Right atrium auricular region (tissue), 2 donors: ENCODE data around the gene DPF3. TPM values are rescaled to one million over a fixed set of nuclear protein-coding genes. Genes with fewer than 3 reads are reported as not detected.

Source experiments
- DNase-seq: peaks from one replicate; pipeline ENCODE4 v3.0.0-alpha.2; 2019; ENCODE audit warnings: low spot score
- H3K27ac ChIP-seq, 2 donors: fragments of 200-600 bp; sonication (generic); 1 replicate in 1 of 2; 2 replicates in 1 of 2; pipeline ENCODE4 v1.5.1; 2016 to 2019
- H3K27me3 ChIP-seq, 2 donors: fragments of 200-600 bp; sonication (generic); one replicate each; pipeline versions ENCODE4 v1.5.1 to v1.6.0; 2017 to 2019
- H3K36me3 ChIP-seq: fragments of 200-600 bp; sonication (generic); one replicate; pipeline ENCODE4 v1.5.1; 2016
- H3K4me1 ChIP-seq, 2 donors: fragments of 200-600 bp; sonication (generic); one replicate each; pipeline versions ENCODE4 v1.5.1 to v1.6.0; 2017 to 2019
- H3K4me3 ChIP-seq, 2 donors: fragments of 200-600 bp; sonication (generic); 1 replicate in 1 of 2; 2 replicates in 1 of 2; pipeline ENCODE4 v1.5.1; 2017 to 2019; ENCODE audit warnings: mild to moderate bottlenecking in 1 of 2, moderate library complexity in 1 of 2
- H3K9me3 ChIP-seq, 2 donors: fragments of 200-600 bp; sonication (generic); one replicate each; pipeline ENCODE4 v1.5.1; 2019
- CTCF ChIP-seq, 2 donors: fragments of 200-600 bp; sonication (generic); IDR thresholded peaks; one replicate each; pipeline ENCODE4 v1.5.1; 2019; ENCODE audit warnings: antibody characterized with exemption in 2 of 2
- total RNA-seq, 2 donors: library from RNA; depleted of rRNA; stranded (reverse); fragments of >200 nt; gene quantifications; one replicate each; pipeline ENCODE4 v1.1.0, GENCODE V29; 2016

DPF3 gene
- total RNA-seq, 2 donors from 2014 or later = 14.7 to 26.6 TPM

GRCh38 chr14:72610096-72610830 lies 283.6 kb downstream of the DPF3 start:
- TF ChIP-seq CTCF (IDR thresholded peaks at IDR 0.05) = no peak
- no peaks in the 10 kb centered on the region for H3K27me3 ChIP-seq
- H3K4me1 ChIP-seq = peaks cover 0 to 20% of the 10 kb centered on the region in 2 donors
- H3K36me3 ChIP-seq = no peaks in the 10 kb centered on the region
- no peak overlapping the region for H3K4me3 ChIP-seq
- H3K9me3 ChIP-seq = no peaks in the 10 kb centered on the region
- H3K27ac ChIP-seq = no peak overlapping the region
- peak; percentile 46 for DNase-seq

GRCh38 chr14:72609205-72609916 lies 284.5 kb downstream of the DPF3 start:
- Histone ChIP-seq H3K27me3 (no peaks in the 10 kb centered on the region), H3K4me3 (no peak overlapping the region), H3K4me1 (peaks cover 0 to 20% of the 10 kb centered on the region in 2 donors), H3K9me3 (no peaks in the 10 kb centered on the region), H3K27ac (no peak overlapping the region), H3K36me3 (no peaks in the 10 kb centered on the region)
- peak; percentile 32 for DNase-seq
- no peak for TF ChIP-seq CTCF (IDR thresholded peaks at IDR 0.05)

- Histone ChIP-seq H3K27ac (no peak overlapping the region), H3K9me3 (no peaks in the 10 kb centered on the region), H3K36me3 (no peaks in the 10 kb centered on the region), H3K4me3 (no peak overlapping the region), H3K4me1 (peaks cover 0 to 15% of the 10 kb centered on the region in 2 donors), H3K27me3 (no peaks in the 10 kb centered on the region)
- TF ChIP-seq CTCF (IDR thresholded peaks at IDR 0.05) = no peak
- DNase-seq = peak; percentile 36
These were observed 285.3 kb downstream of the DPF3 start for GRCh38 chr14:72608391-72609204.

- Histone ChIP-seq H3K27me3 (no peaks in the 10 kb centered on the region), H3K27ac (no peak overlapping the region), H3K36me3 (no peaks in the 10 kb centered on the region), H3K9me3 (no peaks in the 10 kb centered on the region), H3K4me1 (peaks cover 0 to 4% of the 10 kb centered on the region in 2 donors), H3K4me3 (no peak overlapping the region)
- no peak for TF ChIP-seq CTCF (IDR thresholded peaks at IDR 0.05)
- peak; percentile 13 for DNase-seq
These were observed 286.3 kb downstream of the DPF3 start for GRCh38 chr14:72607386-72608130.

- H3K36me3 ChIP-seq = no peaks in the 10 kb centered on the region
- no peak for TF ChIP-seq CTCF (IDR thresholded peaks at IDR 0.05)
- H3K4me3 ChIP-seq = no peak overlapping the region
- peaks cover 0 to 4% of the 10 kb centered on the region in 2 donors for H3K4me1 ChIP-seq
- no peaks in the 10 kb centered on the region for H3K27me3 ChIP-seq
- DNase-seq = peak; percentile 7
- no peaks in the 10 kb centered on the region for H3K9me3 ChIP-seq
- H3K27ac ChIP-seq = no peak overlapping the region
These were observed 287.0 kb downstream of the DPF3 start for GRCh38 chr14:72606879-72607278.
